ENCODE results near the gene FAM227A.

FAM227A gene

GRCh38 chr22:38656256-38657044, at the start of gene FAM227A, which contains the start of gene CBY1:
FAM227A (minus strand) TSS chr22:38656392; CDS start chr22:38650168, 6,224 bp downstream.
CBY1 (plus strand) TSS chr22:38656638; CDS start chr22:38668055, 11,417 bp downstream.
- DNase-seq, result peak; percentile 61

GRCh38 chr22:38705235-38706100, 49.3 kb upstream of the FAM227A start, which contains the start of gene GTPBP1:
GTPBP1 (plus strand) TSS chr22:38705944; CDS start chr22:38705956, 12 bp downstream.
- peak; percentile 95 for DNase-seq

GRCh38 chr22:38704654-38705234, 48.6 kb upstream of the FAM227A start:
- no peak for DNase-seq

- no peak for DNase-seq
Measured at GRCh38 chr22:38700789-38701628, 44.8 kb upstream of the FAM227A start, which contains the start of gene JOSD1. JOSD1 (minus strand) TSS chr22:38700943; CDS start chr22:38699987, 956 bp downstream.

- DNase-seq, result no peak
Measured at GRCh38 chr22:38700270-38700788, 44.1 kb upstream of the FAM227A start.

- no peak for DNase-seq
Measured at GRCh38 chr22:38699784-38700183, 43.6 kb upstream of the FAM227A start.

GRCh38 chr22:38699143-38699542, 43.0 kb upstream of the FAM227A start:
- no peak for DNase-seq

- DNase-seq, result no peak
Measured at GRCh38 chr22:38698407-38699094, 42.4 kb upstream of the FAM227A start.

GRCh38 chr22:38697425-38698089, 41.4 kb upstream of the FAM227A start:
- no peak for DNase-seq

- DNase-seq, result no peak
Measured at GRCh38 chr22:38696606-38697424, 40.6 kb upstream of the FAM227A start.

GRCh38 chr22:38694940-38695339, 38.7 kb upstream of the FAM227A start:
- no peak for DNase-seq

GRCh38 chr22:38694049-38694448, 37.9 kb upstream of the FAM227A start:
- DNase-seq, result no peak

GRCh38 chr22:38689651-38690050, 33.5 kb upstream of the FAM227A start:
- DNase-seq, result no peak

- no peak for DNase-seq
Measured at GRCh38 chr22:38685761-38686160, 29.6 kb upstream of the FAM227A start.

GRCh38 chr22:38684895-38685294, 28.7 kb upstream of the FAM227A start:
- DNase-seq, result no peak

- DNase-seq, result peak; percentile 28
Measured at GRCh38 chr22:38681582-38682335, 25.6 kb upstream of the FAM227A start, which contains the start of gene TOMM22. TOMM22 (plus strand) TSS chr22:38681957; CDS start chr22:38681979, 22 bp downstream.

- DNase-seq, result no peak
Measured at GRCh38 chr22:38675833-38676232, 19.6 kb upstream of the FAM227A start.

- DNase-seq, result no peak
Measured at GRCh38 chr22:38674888-38675287, 18.7 kb upstream of the FAM227A start.

All from NCI-H2081 treated with DMSO at 0.1 percent for 48 hours (cell line).